NOMO-1 treated with DMSO at 0.1 percent for 48 hours (cell line): ENCODE data around the gene PDZD2.

Source experiments
- DNase-seq: peaks from one replicate; lab custom pipeline; 2025; ENCODE audit not compliant: unreplicated experiment; lab: John Stamatoyannopoulos, UW

Gene PDZD2

DNA sequence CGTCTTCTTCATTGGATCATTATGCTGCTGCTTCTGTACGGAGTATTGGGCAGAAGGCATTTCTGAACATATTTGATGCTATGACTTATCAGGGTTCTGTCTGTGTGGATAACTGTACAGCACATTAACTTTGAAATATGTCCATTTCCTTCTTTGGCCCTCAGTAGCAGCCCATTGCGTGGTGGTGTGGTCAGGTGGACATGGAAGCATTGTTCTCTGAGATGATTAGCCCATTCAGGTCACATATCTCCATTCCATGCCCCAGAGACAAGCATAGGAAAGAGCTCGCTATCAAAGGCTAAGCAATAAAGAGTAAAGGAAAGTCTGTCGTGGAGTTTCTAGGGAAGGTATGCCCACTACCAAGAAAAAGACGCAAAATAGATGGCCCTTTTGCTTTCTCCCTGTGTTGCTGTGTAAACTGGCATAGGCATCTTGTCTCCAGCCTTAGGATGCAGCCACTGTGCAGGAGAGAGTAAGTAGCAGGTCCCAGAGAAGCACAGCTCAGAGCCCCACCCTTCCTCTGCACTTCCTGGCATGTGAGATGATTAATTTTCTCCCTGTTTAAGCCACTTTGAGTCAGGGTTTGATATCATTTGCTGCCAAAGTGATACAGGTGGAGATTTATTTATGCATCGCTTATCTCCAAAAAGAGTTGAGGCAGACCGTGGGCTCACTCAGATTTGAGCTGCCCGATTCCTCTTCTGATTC, 221.9 kb downstream of the PDZD2 start:
- DNase-seq = no peak

DNA sequence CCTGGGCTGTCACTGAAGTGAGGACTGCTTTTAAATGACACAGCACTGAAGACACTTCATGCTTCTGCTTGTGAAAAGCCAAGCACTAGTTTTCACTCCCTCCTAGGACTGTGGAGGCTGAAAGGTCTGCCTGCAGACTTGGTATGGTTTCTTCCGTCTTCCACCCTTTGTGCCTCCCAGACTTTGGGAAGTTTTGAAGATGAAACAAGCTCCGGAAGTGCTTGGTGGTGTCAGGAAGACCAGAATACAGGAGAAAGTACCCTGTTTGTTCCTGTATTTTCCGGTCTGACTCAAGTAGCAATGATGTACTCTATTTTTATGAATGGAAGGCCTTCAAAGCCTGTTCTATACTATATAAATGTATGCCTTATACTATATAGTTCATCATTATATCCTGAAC, 222.7 kb downstream of the PDZD2 start:
- no peak for DNase-seq

DNA sequence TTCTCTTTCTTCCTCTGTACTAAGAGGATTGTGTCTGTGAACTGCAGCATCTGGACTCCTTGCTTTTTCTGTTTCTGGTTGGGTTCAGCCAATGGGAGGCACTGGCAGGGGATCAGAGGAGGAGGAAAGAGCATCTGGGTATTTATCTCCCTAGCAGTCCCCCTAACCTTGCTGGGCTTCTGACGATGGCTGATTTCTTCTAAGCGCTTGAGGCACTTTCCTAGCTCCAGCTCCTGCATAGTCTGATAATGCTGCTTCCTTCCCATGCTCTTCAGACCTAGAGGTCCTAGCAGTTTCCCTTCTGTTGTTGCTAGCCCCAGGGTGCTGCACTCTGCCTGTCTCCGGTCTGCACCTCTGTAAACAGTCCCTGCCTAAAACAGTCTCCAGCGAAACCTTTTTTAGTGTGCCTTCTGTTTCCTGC, 225.1 kb downstream of the PDZD2 start:
- no peak for DNase-seq

DNA sequence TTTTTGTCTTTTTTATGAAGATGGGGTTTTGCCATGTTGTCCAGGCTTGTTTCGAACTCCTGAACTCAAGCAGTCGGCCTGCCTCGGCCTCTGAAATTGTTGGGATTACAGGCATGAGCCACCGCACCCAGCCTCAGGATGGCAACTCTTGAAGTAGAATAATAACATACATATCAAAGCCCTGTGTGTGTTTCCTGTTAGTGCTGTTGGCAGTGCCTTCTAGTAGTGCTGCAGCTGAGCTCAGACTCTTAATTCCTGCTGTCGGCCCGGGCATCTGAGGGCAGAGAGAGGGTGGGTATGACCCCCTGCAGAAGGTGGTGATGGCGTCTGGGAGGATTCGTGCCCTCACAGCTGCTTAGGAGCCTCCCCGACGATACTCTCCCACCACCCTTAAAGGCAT, 227.2 kb downstream of the PDZD2 start:
- no peak for DNase-seq

DNA sequence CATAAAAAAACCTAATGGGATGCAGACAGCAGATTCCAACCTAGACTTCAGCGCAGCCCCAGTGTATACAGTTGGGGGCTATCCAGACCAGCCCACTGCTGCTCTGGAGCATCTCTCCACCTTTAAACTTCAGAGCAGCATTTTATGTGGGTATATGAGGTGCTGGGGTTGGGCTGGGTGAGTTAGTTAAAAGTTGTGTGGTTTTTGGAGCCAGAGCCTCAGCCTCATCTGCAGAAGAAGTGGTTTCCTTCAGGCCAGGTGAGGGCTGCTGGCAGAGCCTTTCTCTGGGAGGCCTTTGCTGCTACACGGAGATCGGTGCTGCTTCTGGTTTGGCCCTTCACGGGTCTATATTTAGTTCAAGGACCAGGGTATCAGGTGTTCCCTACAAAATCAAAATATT, 228.3 kb downstream of the PDZD2 start:
- no peak for DNase-seq

DNA sequence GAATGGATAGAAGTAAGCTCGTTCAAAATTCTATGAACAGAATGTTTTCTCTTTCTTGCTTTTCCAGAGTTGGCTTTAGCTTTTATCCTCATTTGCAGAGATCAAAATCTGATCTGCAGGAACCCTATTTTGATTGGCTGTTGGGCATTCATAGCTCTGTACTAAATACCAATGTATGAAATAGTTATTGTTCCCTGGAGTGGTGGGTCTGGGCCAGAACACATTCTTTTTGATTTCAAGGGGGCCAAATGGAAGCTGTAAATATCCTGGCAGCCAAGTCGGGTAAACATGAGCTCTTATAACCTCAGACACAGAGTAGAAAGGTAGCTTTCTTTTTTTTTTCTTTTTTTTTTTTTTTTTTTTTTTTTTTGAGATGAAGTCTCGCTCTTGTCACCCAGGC, 241.5 kb downstream of the PDZD2 start:
- no peak for DNase-seq

DNA sequence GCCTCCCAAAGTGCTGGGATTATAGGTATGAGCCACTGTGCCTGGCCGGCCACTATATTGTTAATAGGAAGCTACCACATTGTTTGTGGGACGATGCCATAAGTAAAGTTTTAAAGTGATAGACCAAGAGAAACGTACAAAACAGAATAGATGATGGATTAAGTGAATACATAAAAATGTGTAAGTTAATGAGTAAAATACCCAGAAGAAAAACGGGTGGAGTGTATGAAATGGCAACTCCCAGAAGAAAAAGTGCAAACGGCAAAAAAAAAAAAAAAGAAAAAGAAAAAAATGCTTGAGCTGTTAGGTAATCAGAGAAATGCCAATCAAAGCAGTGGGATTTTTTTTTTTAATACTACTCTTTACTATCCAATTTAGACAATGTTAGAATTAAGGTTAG, 246.0 kb downstream of the PDZD2 start:
- no peak for DNase-seq

DNA sequence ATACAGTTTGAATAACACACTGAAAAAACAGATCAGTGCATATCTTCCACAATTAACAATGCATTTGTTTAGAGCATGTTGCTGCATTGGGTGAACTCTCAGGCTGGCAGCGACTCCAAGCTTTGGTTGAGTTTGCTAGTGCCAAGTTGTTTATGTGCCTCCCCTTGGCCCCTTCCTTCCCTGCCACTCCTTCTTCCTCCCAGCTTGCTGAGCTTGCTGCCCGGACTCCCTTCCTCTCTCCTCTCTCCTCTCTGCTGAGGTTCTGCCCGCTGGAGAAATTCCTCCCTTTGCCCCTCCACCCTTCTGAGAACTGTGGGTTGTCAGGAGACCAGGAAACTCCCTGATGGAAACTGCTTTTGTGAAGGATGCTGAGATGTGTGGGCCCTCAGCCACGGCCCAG, 247.3 kb downstream of the PDZD2 start:
- no peak for DNase-seq

DNA sequence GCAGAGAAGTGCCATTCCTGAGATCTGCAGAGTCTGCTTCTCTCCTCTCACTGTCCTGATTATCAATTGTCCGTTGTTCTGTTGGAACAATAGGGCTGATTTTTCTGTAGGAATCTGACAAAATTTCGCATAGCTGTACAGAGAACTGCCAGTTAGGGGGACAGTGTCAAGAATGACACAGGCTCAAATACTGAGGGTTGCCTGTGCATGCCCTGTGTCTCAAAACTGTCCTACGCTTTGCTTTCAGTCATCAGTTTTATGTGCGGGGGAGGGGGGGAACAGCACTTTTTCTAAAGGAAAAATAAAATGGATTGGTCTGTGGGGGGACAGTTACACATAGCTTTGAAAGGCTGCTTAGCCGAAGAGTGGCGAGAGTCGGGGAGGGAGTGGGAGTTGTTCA, 248.6 kb downstream of the PDZD2 start:
- DNase-seq = no peak

DNA sequence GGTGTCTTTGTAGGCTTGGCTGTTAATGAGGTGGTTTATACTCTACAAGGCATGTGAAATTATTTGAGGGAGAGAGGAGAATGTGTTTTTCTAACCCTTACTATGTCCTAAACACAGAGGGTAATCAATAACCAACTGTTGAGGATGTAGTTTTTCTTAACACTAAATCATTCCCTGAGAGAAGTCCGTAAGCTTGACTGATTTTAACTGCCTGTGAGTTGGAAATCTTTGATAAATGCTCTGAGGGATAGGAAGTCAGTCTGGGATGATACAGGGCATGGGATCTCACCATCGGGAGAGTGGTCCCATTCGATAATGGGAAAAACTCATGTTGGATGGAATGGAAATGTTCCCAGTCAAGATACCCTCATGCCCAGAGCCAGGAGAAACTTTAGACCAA, 249.6 kb downstream of the PDZD2 start:
- no peak for DNase-seq

DNA sequence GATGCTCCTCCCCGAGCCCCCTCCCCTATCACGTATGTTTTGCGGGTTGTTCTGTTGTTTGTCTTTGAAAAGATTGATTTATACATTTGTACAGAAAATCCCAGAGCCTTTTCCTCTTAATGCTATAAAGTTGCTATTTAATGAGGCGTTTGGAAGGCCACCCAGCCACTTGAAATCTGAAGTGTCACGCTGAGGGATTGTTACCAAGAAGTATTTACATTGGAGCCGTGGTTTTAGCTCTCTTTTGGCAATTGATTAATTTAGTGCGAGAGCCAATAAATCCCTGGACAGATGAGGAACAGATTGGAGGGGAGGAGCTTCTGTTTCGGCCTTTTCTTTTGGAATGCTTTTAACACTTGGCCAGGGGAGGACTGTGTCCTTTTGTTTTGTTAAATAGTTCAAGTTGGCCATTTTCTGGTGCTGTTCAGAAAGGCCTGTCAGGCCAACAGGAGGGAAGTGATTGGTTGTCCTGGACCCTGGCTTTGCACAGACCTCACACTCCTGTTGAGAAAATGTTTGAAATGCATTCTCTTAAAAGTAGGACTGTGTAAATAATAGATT, 250.2 kb downstream of the PDZD2 start:
- no peak for DNase-seq

DNA sequence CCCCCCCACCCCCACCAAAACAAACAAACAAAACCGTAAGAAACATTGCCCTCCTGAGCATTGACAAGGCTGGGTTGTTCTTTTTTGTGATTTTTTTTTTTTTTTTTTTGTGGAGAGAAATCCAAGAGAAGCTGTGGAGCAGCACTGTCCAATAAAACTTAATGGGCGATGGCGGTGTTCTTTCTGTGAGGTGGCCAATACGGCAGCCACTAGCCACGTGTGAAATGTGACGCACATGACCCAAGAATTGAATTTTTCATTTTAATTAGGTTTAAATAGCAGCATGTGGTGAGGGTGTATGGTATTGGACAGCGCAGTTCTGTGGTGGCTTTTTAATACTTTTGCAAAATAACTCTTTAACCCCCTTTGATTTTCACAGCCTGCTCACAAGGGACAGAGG, 251.1 kb downstream of the PDZD2 start:
- no peak for DNase-seq

DNA sequence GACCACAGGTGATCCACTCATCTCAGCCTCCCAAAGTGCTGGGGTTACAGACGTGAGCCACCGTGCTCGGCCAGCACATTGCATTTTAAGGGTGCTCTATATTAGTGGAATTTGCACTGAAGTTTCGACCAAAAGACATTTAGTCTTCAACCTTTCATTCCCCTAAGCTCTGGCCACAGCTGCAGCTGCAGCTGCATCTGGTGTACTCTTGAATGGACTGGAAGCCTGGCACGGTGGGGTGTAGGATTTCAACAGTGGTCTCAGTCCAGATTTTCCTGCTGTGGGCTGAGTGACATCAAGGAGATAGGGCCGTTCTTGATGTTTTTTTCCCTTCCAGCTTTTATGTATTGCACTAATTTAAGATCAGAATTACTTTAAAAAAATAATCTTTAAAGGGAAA, 255.2 kb downstream of the PDZD2 start:
- no peak for DNase-seq

DNA sequence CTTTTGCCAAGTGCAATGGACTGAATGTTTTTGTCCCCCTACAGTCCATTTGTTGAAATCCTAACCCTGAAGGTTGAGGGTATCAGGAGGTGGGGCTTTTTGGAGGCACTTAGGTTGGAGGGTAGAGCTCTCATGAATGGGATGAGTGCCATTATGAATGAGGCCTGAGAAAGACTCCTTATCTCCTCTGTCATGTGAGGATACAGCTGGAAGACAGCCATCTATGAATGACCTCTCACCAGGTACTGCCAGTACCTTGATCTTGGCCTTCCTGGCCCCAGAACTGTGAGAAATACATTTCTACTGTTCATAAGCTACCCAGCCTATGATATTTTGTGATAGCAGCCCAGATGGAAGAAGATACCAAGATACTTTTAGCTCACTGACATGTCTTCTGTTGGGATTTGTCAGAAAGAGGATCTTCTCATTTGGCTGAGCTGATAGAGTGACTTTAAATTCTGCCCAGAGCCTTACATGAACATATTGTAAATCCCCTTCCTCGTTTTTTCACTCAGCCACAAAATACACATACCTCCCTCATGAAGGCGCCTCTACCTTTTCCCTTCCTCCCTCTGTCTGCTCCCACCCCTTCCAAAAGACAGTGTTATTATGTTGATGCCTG, 256.4 kb downstream of the PDZD2 start:
- DNase-seq = no peak

DNA sequence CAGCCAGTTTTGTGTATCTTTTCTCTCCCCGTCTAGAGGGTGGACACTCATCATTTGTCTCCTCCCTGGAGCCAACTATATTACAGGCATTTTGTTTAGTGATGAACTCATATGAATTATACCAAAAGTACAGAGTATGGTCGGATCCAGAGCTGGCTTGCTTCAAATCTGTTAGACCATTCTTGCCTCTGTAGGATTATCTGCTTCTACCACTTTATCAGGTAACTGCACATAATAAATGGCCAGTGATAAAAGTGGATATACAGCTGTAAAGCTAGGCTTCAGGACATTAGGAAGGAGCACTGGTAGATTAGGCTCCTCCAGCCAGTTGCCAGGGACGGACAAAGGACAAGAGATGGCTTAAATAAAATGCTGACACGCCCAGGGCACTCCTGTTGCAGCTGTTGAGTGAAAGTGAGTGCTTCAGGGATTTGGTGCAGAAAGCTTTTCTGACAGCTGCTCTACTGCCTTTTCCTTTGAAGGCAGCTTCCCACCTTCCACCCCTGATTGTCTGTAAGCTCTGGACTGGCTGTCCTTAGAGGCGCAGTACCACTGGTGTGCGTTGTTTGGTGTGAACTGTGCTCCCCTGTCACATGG, 259.2 kb downstream of the PDZD2 start:
- no peak for DNase-seq

DNA sequence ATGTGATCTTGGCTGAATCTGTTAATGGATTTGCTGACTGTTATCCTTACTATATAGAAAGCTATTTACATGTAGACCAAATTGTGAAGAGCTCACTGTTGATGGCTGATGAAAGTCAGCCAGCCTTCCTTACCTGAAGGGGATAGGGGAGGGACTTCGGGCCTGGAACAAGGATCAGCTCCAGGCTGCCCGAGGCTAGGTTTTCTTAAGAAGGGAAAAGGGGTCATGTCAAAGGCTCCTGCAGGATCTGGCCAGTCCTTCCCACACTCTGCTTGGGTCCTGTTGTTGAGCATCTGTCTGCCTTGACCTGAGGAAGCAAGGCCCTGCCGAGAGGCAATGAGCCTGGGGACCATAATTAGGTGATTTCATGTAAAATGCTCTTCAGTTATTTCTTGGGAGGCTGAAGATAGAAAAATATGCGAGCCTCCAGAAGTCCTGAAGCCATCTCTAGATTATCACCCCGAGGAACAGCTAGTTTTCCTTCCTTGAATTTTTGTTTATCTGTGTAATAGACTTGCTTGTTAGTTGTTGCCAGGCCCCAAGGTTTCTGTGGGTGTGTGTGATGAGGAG, 261.4 kb downstream of the PDZD2 start:
- no peak for DNase-seq

DNA sequence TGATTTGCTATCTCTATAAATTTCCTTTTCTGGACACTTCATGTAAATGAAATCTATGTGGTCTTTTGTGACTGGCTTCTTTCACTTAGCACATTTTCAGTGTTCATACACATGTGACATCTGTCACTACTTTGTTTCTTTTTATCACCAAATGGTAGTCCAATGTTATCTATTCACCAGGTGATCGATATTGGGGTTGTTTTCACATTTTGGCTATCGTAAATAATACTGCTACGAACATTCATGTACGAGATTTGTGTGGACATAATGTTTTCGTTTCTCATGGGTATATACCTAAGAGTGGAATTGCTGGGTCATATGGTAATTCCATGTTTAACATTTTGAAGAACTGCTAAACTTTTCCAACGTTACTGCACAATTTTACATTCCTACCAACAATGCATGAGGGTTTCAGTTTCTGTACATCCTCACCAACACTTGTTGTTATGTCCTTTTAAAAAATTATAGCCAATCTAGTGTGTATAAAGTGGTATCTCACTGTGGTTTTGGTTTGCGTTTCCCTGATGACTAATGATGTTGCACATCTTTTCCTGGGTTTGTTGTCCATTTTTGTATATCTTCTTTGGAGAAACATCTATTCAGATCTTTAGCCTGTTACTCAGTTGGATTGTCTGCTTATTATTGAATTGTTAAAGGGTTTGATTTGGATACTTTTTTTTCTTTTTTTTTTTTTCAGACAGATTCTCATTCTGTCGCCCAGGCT, 263.0 kb downstream of the PDZD2 start:
- no peak for DNase-seq

DNA sequence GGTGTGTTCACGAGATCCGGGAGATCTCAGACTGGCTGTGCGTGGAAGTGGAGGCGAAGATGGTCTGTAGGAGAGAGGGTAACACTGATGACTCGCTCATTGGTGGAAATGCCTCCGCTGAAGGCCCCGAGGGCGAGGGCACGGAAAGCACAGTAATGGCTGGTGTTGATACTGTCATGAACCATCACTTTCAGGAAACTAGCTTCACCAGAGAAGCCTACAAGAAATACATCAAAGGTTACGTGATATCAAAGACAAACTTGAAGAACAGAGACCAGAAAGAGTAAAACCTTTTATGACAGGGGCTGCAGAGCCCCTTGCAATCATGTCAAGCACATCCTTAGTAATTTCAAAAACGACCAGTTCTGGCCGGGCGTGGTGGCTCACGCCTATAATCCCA, 269.5 kb downstream of the PDZD2 start:
- no peak for DNase-seq

DNA sequence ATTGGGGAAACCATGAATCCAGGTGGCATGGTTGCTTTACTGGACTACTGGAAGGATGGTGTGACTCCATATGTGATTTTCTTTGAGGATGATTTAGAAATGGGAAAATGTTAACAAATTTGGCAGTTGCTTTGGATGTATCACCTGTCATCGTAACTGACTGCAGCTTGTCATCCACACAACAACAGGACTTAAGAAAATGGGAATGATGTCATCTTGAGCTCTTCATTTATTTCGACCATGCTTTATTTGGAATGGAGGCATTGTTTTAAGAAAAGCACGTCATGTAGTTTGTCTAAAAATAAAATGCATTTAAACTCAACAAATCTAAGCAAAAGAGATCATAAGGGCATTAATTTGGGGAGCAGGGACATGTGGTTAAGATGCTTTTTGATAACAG, 270.1 kb downstream of the PDZD2 start:
- no peak for DNase-seq

DNA sequence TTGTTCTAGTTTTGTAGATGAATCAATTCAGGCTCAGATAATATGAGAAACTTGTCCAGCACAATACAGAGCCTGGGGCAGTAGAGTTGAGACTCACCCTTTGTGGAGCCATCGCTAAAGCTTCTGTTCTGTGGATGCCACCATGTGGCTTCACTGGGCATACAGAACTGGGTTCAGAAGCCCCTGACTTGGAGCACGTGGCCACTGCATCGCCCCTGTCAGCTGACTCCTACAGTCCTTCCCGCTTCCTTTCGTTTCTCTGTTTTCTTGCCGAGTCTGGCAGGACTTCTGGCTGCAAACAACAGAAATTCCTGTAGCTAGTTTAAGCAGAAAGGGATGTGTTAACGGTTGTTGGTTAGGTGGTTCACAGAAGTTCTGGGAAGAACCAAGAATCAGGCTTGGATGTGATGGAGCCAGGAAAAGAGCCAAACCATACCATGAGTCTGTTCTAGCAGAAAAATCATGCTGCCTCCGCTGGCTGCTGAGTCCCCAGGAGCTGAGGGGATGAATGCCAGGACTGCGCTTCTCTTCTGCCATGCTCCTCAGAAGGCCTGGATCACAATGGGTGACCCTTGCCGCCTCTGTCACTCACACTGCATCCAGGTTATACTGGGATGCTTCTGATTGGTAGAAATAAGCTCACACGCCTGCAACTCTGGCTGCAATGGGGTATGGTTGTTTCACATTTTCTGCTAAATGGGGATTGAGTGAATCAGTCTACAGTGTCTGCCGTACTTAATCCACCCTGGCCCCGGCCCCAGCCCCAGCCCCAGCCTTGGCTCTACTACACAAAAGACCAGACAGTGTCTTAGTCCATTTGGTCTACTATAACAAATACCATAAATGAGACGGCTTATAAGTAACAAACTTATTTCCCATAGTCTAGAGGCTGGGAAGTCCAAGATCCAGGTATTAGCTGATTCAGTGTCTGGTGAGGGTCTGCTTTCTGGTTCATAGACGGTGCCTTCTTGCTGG, 272.6 kb downstream of the PDZD2 start:
- no peak for DNase-seq
